GM23248 (cell line): ENCODE measurements around the gene SGCA.

Experiments used
- EZH2 ChIP-seq: fragments of 200-600 bp; sonication (generic); IDR thresholded peaks from 2 replicates; pipeline ENCODE4 v1.6.1; 2018; ENCODE audit warnings: antibody characterized with exemption, mild to moderate bottlenecking; ENCODE audit not compliant: insufficient read depth, poor library complexity, severe bottlenecking
- EZH2phosphoT487 ChIP-seq: fragments of 200-600 bp; sonication (generic); IDR thresholded peaks from 2 replicates; pipeline ENCODE4 v1.6.1; 2018; ENCODE audit warnings: antibody characterized with exemption, moderate library complexity, mild to moderate bottlenecking, low read depth; ENCODE audit not compliant: insufficient read depth

GRCh38 chr17:50177983-50178834 is 12.4 kb downstream of the SGCA start:
- no peak for TF ChIP-seq EZH2
- TF ChIP-seq EZH2phosphoT487, result 0 out of 2 replicates have a peak, but pooled peaks have one; percentile 19
